ENCODE data around the gene MAST2. TPM values are rescaled to one million over a fixed set of nuclear protein-coding genes. Genes with fewer than 3 reads are reported as not detected.

Gene MAST2
- total RNA-seq, 4 donors from 2014 or later = 6.6 to 22.6 (median 13.9) TPM

GRCh38 chr1:46065405-46065804 is 262.0 kb downstream of the MAST2 start:
- no peak for DNase-seq (ENCODE audit: low spot score in 2 of 2)
- H3K4me3 ChIP-seq (ENCODE audit: low read depth, poor library complexity, severe bottlenecking) = no peak overlapping the region
- TF ChIP-seq POLR2A (IDR thresholded peaks at IDR 0.05) = no peak
- no peak for TF ChIP-seq CTCF (IDR thresholded peaks at IDR 0.05)
- intact Hi-C loops (cut with DNase I; ENCODE audit: low total_unique reads) = no loop called here

GRCh38 chr1:46067652-46068051 is 264.2 kb downstream of the MAST2 start:
- intact Hi-C loops (cut with DNase I; ENCODE audit: low total_unique reads) = no loop called here
- no peak for DNase-seq (ENCODE audit: low spot score in 2 of 2)
- H3K4me3 ChIP-seq (ENCODE audit: low read depth, poor library complexity, severe bottlenecking) = no peak overlapping the region
- 95 to 96% methylated on average over 1 of the region's 1 CpG for WGBS, 2 donors
- no peak for TF ChIP-seq POLR2A (IDR thresholded peaks at IDR 0.05)
- TF ChIP-seq CTCF (IDR thresholded peaks at IDR 0.05) = no peak

- TF ChIP-seq POLR2A (IDR thresholded peaks at IDR 0.05) = no peak
- 90 to 91% methylated on average over 3 of the region's 3 CpGs for WGBS, 2 donors
- intact Hi-C loops (cut with DNase I; ENCODE audit: low total_unique reads) = no loop called here
- H3K4me3 ChIP-seq (ENCODE audit: low read depth, poor library complexity, severe bottlenecking) = no peak overlapping the region
- DNase-seq (ENCODE audit: low spot score in 2 of 2) = no peak
These were observed 265.1 kb downstream of the MAST2 start for GRCh38 chr1:46068525-46068924.

- DNase-seq (ENCODE audit: low spot score in 2 of 2) = no peak
- H3K4me3 ChIP-seq (ENCODE audit: low read depth, poor library complexity, severe bottlenecking) = no peak overlapping the region
- intact Hi-C loops (cut with DNase I; ENCODE audit: low total_unique reads) = no loop called here
- WGBS, 2 donors = 83 to 84% methylated on average over 6 of the region's 6 CpGs
- no peak for TF ChIP-seq POLR2A (IDR thresholded peaks at IDR 0.05)
- no peak for TF ChIP-seq CTCF (IDR thresholded peaks at IDR 0.05)
These were observed 266.9 kb downstream of the MAST2 start for GRCh38 chr1:46070164-46070814.

GRCh38 chr1:46072975-46073374 is 269.6 kb downstream of the MAST2 start:
- no peak for TF ChIP-seq CTCF (IDR thresholded peaks at IDR 0.05)
- no peak for TF ChIP-seq POLR2A (IDR thresholded peaks at IDR 0.05)
- DNase-seq (ENCODE audit: low spot score in 2 of 2) = no peak
- WGBS, 2 donors = 96 to 100% methylated on average over 1 of the region's 1 CpG
- intact Hi-C loops (cut with DNase I; ENCODE audit: low total_unique reads) = no loop called here
- no peak overlapping the region for H3K4me3 ChIP-seq (ENCODE audit: low read depth, poor library complexity, severe bottlenecking)

GRCh38 chr1:46076343-46076742 is 272.9 kb downstream of the MAST2 start:
- WGBS, 2 donors = 74 to 76% methylated on average over 2 of the region's 2 CpGs
- no peak overlapping the region for H3K4me3 ChIP-seq (ENCODE audit: low read depth, poor library complexity, severe bottlenecking)
- intact Hi-C loops (cut with DNase I; ENCODE audit: low total_unique reads) = no loop called here
- DNase-seq (ENCODE audit: low spot score in 2 of 2) = no peak
- no peak for TF ChIP-seq CTCF (IDR thresholded peaks at IDR 0.05)
- TF ChIP-seq POLR2A (IDR thresholded peaks at IDR 0.05) = no peak

Measured in lower leg skin (tissue), 4 donors.